Testis (tissue), 3 donors: ENCODE data around the gene NDUFA13. TPM values are rescaled to one million over a fixed set of nuclear protein-coding genes. Genes with fewer than 3 reads are reported as not detected.

Experiments
- DNase-seq: peaks from one replicate; pipeline ENCODE4 v3.0.0-alpha.2; 2019
- H3K27ac ChIP-seq, 2 donors: fragments of 200-600 bp; sonication (generic); one replicate each; pipeline ENCODE4 v1.5.1; 2019
- H3K27me3 ChIP-seq: fragments of 200-600 bp; sonication (generic); one replicate; pipeline ENCODE4 v1.5.1; 2019
- H3K36me3 ChIP-seq: fragments of 200-600 bp; sonication (generic); one replicate; pipeline ENCODE4 v1.5.1; 2017; ENCODE audit warnings: low read depth; ENCODE audit errors: missing control alignments
- H3K4me1 ChIP-seq: fragments of 200-600 bp; sonication (generic); one replicate; pipeline ENCODE4 v1.5.1; 2019
- H3K4me3 ChIP-seq, 2 donors: fragments of 200-600 bp; sonication (generic); one replicate each; pipeline ENCODE4 v1.5.1; 2017 to 2019
- H3K9me3 ChIP-seq: fragments of 200-600 bp; sonication (generic); one replicate; pipeline ENCODE4 v1.5.1; 2017
- CTCF ChIP-seq, 3 experiments: fragments of 450-650 bp in 2 of 3; fragments of 200-600 bp in 1 of 3; sonication (generic) in 1 of 3; IDR thresholded peaks; one replicate each; pipeline ENCODE4 v1.5.1; 2016 to 2019; ENCODE audit warnings: antibody characterized with exemption in 3 of 3, mild to moderate bottlenecking in 2 of 3, moderate library complexity in 1 of 3
- POLR2A ChIP-seq: fragments of 450-650 bp; IDR thresholded peaks from one replicate; pipeline ENCODE4 v1.6.1; 2017; ENCODE audit warnings: antibody characterized with exemption, mild to moderate bottlenecking, moderate library complexity
- WGBS, 2 donors: methylation state at CpG; one replicate each; pipeline ENCODE4 v1.1.5; 2018; 5-methylcytosine and 5-hydroxymethylcytosine counted together
- intact Hi-C: fragments of 100-400 bp; cut with DNase I; formaldehyde crosslinking; loops from one replicate; pipeline ENCODE4 v1.15.1; 2023; ENCODE audit warnings: low total_unique reads
- polyA plus RNA-seq: library from polyadenylated mRNA; stranded (reverse); fragments of 350-450 nt; fragmentation: Illumina TruSeq; extraction: RNeasy Lipid Tissue Mini Kit (QIAGEN cat#74804); gene quantifications from one replicate; pipeline ENCODE4 v1.2.3, GENCODE V29; 2014; ENCODE audit warnings: low read depth, low replicate concordance; ENCODE audit not compliant: insufficient read depth
- total RNA-seq, 2 donors: library from RNA; depleted of rRNA; stranded (reverse); fragments of >200 nt; gene quantifications; one replicate each; pipeline ENCODE4 v1.2.3, GENCODE V29; 2016

The NDUFA13 gene
- total and polyA plus RNA-seq, 3 donors from 2014 or later, result 210 to 283 (median 260) TPM

- H3K36me3 ChIP-seq, result no peaks in the 10 kb centered on the region
- no peaks in the 10 kb centered on the region for H3K9me3 ChIP-seq
- no peaks in the 10 kb centered on the region for H3K27me3 ChIP-seq
- 83 to 94% methylated on average over 2 to 34 of the region's 34 CpGs for WGBS, 2 donors
- no peak for TF ChIP-seq POLR2A
- no peak for TF ChIP-seq CTCF (IDR thresholded peaks at IDR 0.05)
- DNase-seq, result no peak
- peaks cover 19% of the 10 kb centered on the region for H3K4me1 ChIP-seq
- intact Hi-C loops, result no loop called here
- no peak overlapping the region for H3K27ac ChIP-seq
- no peak overlapping the region for H3K4me3 ChIP-seq
Measured at GRCh38 chr19:19535311-19536191, 19.5 kb downstream of the NDUFA13 start.

DNA sequence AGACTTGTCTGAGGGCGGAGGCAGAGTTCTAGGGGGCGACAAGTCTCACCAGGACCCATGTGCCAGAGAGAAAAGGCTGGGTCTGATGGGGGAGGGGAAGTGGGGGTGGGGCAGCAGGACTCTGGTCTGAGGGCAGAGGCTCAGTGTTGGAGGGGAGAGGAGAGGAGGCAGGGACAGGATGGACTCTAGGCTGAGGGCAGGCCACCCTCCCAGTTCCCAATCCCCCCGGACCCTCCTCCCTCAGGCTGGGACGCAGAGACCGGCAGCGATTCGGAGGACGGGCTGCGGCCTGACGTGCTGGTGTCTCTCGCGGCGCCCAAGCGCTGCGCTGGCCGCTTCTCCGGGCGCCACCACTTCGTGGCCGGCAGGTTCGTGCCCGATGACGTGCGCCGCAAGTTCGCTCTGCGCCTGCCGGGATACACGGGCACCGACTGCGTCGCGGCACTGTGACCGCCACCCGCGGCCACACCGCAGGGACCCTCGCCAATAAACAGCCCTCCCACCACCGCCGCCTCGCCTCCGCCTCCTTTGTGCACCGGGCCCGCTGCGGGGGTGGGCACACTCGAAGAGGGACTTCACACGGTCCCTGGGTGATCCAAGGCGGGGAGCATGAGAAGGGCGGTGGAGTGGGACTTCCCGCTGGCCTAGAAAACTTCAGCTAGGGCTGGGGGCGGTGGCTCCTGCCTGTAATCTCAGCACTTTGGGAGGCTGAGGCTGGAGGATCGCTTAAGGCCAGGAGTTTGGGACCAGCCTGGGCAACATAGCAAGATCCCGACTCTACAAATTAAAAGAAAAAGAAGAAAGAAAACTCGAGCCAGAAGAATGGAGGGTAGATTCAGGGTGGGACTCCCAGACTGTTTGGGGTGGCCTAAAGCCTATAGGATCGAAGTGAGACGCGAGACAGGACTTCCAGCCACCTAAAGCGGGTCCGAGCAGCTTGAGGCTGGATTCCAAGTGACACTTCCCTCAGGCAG is 21.3 kb downstream of the NDUFA13 start:
- H3K4me1 ChIP-seq, result peaks cover 15% of the 10 kb centered on the region
- peak overlapping the region in 1 of 2 donors; percentile 52 for H3K4me3 ChIP-seq
- no peak overlapping the region for H3K27ac ChIP-seq
- 43 to 51% methylated on average over 28 to 59 of the region's 59 CpGs for WGBS, 2 donors
- no peak for DNase-seq
- TF ChIP-seq POLR2A, result no peak
- TF ChIP-seq CTCF (IDR thresholded peaks at IDR 0.05), result no peak
- no peaks in the 10 kb centered on the region for H3K27me3 ChIP-seq
- intact Hi-C loops, result no loop called here
- no peaks in the 10 kb centered on the region for H3K9me3 ChIP-seq
- H3K36me3 ChIP-seq, result no peaks in the 10 kb centered on the region

GRCh38 chr19:19538061-19538784 is 22.2 kb downstream of the NDUFA13 start, which contains the start of gene CILP2:
Gene CILP2 (plus strand): TSS chr19:19538265. CDS start chr19:19538350, 85 bp downstream.
- Histone ChIP-seq H3K4me3 (peak within 1 kb of the TSS; percentile 1 to 52), H3K27me3 (no peaks in the 10 kb centered on the region), H3K36me3 (no peaks in the 10 kb centered on the region), H3K9me3 (no peaks in the 10 kb centered on the region), H3K27ac (no peak within 1 kb of the TSS), H3K4me1 (peaks cover 12% of the 10 kb centered on the region)
- TF ChIP-seq POLR2A (no peak), CTCF (IDR thresholded peaks at IDR 0.05) (no peak)
- WGBS, 2 donors, result 3 to 5% methylated on average over 15 to 31 of the region's 56 CpGs
- intact Hi-C loops, result no loop called here
- DNase-seq, result peak; percentile 67

DNA sequence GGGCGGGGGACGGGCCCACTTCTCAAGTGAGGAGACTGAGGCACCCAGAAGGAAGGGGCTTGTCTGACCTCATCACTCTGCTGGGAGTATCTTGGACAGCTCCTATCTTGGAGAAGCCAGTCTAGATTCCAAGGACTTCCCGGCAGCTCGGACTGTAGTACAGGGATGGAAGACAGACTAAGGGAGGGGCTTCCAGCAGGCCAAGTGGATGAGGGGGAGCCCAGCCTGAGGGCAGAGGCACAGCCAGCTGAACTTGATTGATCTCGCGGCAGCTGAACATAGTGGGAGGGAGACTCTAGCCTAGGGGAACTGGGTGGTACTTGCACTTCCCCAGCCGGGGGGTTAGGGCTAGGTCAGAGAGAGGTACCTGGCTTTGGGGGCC is 22.8 kb downstream of the NDUFA13 start:
- Histone ChIP-seq H3K27me3 (no peaks in the 10 kb centered on the region), H3K4me3 (peak overlapping the region in 1 of 2 donors; percentile 52), H3K9me3 (no peaks in the 10 kb centered on the region), H3K27ac (no peak overlapping the region), H3K36me3 (no peaks in the 10 kb centered on the region), H3K4me1 (peaks cover 12% of the 10 kb centered on the region)
- whole genome bisulfite sequencing, 2 donors, result 9 to 16% methylated on average over 5 to 7 of the region's 7 CpGs
- no peak for DNase-seq
- intact Hi-C loops, result no loop called here
- TF ChIP-seq CTCF (IDR thresholded peaks at IDR 0.05) (no peak), POLR2A (no peak)
